ENCODE results near the gene PRUNE1.

PRUNE1 gene

GRCh38 chr1:150967936-150968335 lies 40.3 kb upstream of the PRUNE1 start:
- no peak overlapping the region for H2AFZ ChIP-seq (ENCODE audit: low read depth, low read length)
- no peak overlapping the region for H3K4me2 ChIP-seq (ENCODE audit: low read length)
- peaks cover 58% of the 10 kb centered on the region for H3K36me3 ChIP-seq (replicated peaks; ENCODE audit: low read depth, low read length)
- H3K9ac ChIP-seq (ENCODE audit: low read length) = no peak overlapping the region
- no peak overlapping the region for H3K4me3 ChIP-seq (ENCODE audit: low read length)
- H3K27ac ChIP-seq (ENCODE audit: low read length) = no peak overlapping the region
- no peaks in the 10 kb centered on the region for H3K27me3 ChIP-seq (ENCODE audit: low read depth, low read length)
- H3K9me3 ChIP-seq (ENCODE audit: insufficient read depth, low read length) = no peaks in the 10 kb centered on the region
- TF ChIP-seq EZH2phosphoT487 (IDR thresholded peaks at IDR 0.05; ENCODE audit: low read depth) = no peak
- TF ChIP-seq, protein P1, sequence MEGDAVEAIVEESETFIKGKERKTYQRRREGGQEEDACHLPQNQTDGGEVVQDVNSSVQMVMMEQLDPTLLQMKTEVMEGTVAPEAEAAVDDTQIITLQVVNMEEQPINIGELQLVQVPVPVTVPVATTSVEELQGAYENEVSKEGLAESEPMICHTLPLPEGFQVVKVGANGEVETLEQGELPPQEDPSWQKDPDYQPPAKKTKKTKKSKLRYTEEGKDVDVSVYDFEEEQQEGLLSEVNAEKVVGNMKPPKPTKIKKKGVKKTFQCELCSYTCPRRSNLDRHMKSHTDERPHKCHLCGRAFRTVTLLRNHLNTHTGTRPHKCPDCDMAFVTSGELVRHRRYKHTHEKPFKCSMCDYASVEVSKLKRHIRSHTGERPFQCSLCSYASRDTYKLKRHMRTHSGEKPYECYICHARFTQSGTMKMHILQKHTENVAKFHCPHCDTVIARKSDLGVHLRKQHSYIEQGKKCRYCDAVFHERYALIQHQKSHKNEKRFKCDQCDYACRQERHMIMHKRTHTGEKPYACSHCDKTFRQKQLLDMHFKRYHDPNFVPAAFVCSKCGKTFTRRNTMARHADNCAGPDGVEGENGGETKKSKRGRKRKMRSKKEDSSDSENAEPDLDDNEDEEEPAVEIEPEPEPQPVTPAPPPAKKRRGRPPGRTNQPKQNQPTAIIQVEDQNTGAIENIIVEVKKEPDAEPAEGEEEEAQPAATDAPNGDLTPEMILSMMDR (IDR thresholded peaks at IDR 0.05; ENCODE audit: low read depth, low read length) = no peak
- H4K20me1 ChIP-seq (ENCODE audit: insufficient read depth, low read length) = peaks cover 38% of the 10 kb centered on the region
- H3K4me1 ChIP-seq (ENCODE audit: low read length) = peaks cover 14% of the 10 kb centered on the region
- peaks cover 49% of the 10 kb centered on the region for H3K79me2 ChIP-seq (ENCODE audit: low read length)

GRCh38 chr1:150968491-150968890 lies 39.8 kb upstream of the PRUNE1 start:
- peaks cover 53% of the 10 kb centered on the region for H3K36me3 ChIP-seq (replicated peaks; ENCODE audit: low read depth, low read length)
- H3K27ac ChIP-seq (ENCODE audit: low read length) = no peak overlapping the region
- peaks cover 43% of the 10 kb centered on the region for H4K20me1 ChIP-seq (ENCODE audit: insufficient read depth, low read length)

DNA sequence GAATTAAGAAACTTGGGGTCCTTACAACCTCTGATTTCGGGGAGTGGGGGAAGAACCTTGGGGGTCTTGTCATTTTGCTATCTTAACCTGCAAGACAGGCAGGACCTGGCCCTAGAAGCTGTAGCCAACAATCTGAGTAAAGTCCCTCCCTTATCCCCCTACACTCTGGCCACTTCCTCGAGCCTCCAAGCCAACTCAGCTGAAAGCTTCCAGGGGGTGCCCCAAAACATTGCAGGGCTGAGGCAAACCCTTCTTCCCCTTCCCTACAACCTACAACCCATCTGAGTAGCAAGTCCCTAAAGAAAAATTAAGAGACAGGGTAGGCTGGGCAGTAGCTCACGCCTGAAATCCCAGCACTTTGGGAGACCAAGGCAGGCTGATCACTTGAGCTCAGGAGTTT lies 38.6 kb upstream of the PRUNE1 start:
- Histone ChIP-seq H3K9ac (ENCODE audit: low read length) (no peak overlapping the region), H3K27ac (ENCODE audit: low read length) (no peak overlapping the region), H3K9me3 (ENCODE audit: insufficient read depth, low read length) (no peaks in the 10 kb centered on the region), H3K4me2 (ENCODE audit: low read length) (no peak overlapping the region), H3K4me3 (ENCODE audit: low read length) (no peak overlapping the region), H3K36me3 (replicated peaks; ENCODE audit: low read depth, low read length) (peaks cover 42% of the 10 kb centered on the region), H4K20me1 (ENCODE audit: insufficient read depth, low read length) (peaks cover 43% of the 10 kb centered on the region), H3K27me3 (ENCODE audit: low read depth, low read length) (no peaks in the 10 kb centered on the region), H3K4me1 (ENCODE audit: low read length) (peaks cover 20% of the 10 kb centered on the region), H2AFZ (ENCODE audit: low read depth, low read length) (no peak overlapping the region), H3K79me2 (ENCODE audit: low read length) (peaks cover 66% of the 10 kb centered on the region)
- TF ChIP-seq, protein P1 (IDR thresholded peaks at IDR 0.05; ENCODE audit: low read depth, low read length) = no peak
- TF ChIP-seq EZH2phosphoT487 (IDR thresholded peaks at IDR 0.05; ENCODE audit: low read depth) = no peak

More at GRCh38 chr1:150968491-150968890, 39.8 kb upstream of the PRUNE1 start:
- Histone ChIP-seq H3K9me3 (ENCODE audit: insufficient read depth, low read length) (no peaks in the 10 kb centered on the region), H3K9ac (ENCODE audit: low read length) (no peak overlapping the region), H2AFZ (ENCODE audit: low read depth, low read length) (no peak overlapping the region), H3K4me1 (ENCODE audit: low read length) (peaks cover 19% of the 10 kb centered on the region), H3K27me3 (ENCODE audit: low read depth, low read length) (no peaks in the 10 kb centered on the region), H3K4me3 (ENCODE audit: low read length) (no peak overlapping the region), H3K4me2 (ENCODE audit: low read length) (no peak overlapping the region), H3K79me2 (ENCODE audit: low read length) (peaks cover 55% of the 10 kb centered on the region)
- TF ChIP-seq, protein P1 (IDR thresholded peaks at IDR 0.05; ENCODE audit: low read depth, low read length) = no peak
- no peak for TF ChIP-seq EZH2phosphoT487 (IDR thresholded peaks at IDR 0.05; ENCODE audit: low read depth)

DNA sequence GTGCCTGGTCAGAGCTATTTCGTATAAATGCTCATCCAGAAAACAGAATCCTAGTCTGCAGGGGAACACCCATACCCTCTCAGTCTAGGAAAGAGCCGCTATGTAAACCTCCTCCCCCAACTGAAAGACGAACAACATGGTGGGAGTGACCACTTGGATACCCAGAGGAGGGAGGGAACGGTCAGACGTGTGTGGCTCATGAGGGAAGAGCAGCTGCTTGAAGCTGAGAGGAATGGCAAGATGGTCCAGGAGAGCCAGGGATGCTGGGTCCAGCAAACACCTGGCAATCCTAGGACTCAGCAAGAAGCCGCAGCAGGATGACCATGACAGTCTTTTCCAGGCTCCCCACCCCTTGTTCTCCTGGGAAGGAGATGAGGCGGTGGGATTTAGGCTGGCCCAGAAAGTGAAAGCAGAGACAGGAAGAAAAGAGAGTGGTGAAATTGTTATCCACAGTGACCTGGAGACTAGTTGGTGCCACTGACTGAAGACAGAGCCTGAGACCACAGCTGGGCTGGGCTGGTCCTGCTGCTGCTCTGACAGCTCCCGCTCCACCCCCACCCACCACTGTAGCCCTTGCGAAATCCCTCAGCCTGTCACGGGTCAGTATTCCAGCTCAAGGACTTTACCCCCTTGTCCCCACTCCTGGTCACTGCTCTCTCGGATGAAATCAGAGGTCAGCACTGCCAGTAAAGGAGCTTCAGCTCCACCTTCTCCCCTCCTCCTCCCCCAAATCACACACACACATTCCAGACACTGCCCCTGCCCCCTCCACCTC lies 37.3 kb upstream of the PRUNE1 start:
- Histone ChIP-seq H3K79me2 (ENCODE audit: low read length) (peaks cover 79% of the 10 kb centered on the region), H3K36me3 (replicated peaks; ENCODE audit: low read depth, low read length) (peaks cover 31% of the 10 kb centered on the region), H3K27me3 (ENCODE audit: low read depth, low read length) (no peaks in the 10 kb centered on the region), H3K4me2 (ENCODE audit: low read length) (no peak overlapping the region), H3K9me3 (ENCODE audit: insufficient read depth, low read length) (no peaks in the 10 kb centered on the region), H3K9ac (ENCODE audit: low read length) (no peak overlapping the region), H3K4me3 (ENCODE audit: low read length) (no peak overlapping the region), H3K4me1 (ENCODE audit: low read length) (peaks cover 26% of the 10 kb centered on the region), H2AFZ (ENCODE audit: low read depth, low read length) (no peak overlapping the region), H3K27ac (ENCODE audit: low read length) (no peak overlapping the region), H4K20me1 (ENCODE audit: insufficient read depth, low read length) (peaks cover 43% of the 10 kb centered on the region)
- no peak for TF ChIP-seq EZH2phosphoT487 (IDR thresholded peaks at IDR 0.05; ENCODE audit: low read depth)
- TF ChIP-seq, protein P1 (IDR thresholded peaks at IDR 0.05; ENCODE audit: low read depth, low read length) = no peak
